Gastroesophageal sphincter (tissue), 3 donors: ENCODE measurements around the gene XXYLT1.

Experiments used
- CTCF ChIP-seq, 4 experiments: fragments of 200-600 bp in 2 of 4; fragments of 450-650 bp in 2 of 4; sonication (generic) in 1 of 4; IDR thresholded peaks; one replicate each; pipeline ENCODE4 v1.5.1; 2017 to 2019; ENCODE audit warnings: antibody characterized with exemption in 4 of 4, mild to moderate bottlenecking in 2 of 4, moderate library complexity in 2 of 4
- POLR2A ChIP-seq, 2 donors: fragments of 450-650 bp; IDR thresholded peaks; one replicate each; pipeline ENCODE4 v1.6.1; 2017; ENCODE audit warnings: antibody characterized with exemption in 2 of 2, mild to moderate bottlenecking in 2 of 2, moderate library complexity in 1 of 2
- POLR2AphosphoS5 ChIP-seq: sonication (generic); formaldehyde crosslinking; IDR thresholded peaks from one replicate; pipeline ENCODE4 v1.6.1; 2017; ENCODE audit warnings: antibody characterized with exemption

DNA sequence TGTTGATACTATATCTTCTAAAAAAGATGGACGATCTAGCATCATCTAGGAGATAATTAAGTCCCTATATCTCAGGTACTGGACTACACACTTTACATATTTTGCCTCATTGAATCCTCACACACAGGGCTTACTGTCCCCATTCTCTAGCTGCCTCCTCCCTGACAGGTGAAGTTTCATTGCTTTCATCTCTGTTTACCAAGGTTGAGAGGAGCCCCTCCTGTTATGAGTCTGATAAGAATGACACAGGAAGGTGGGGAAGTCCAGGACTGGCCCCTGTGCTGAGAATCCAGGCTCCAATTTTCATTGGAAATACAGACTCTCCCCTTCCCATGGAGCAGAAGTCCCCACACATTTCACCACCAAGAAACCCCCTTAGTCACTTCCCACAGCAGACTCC is 105.2 kb downstream of the XXYLT1 start:
- TF ChIP-seq POLR2A (IDR thresholded peaks at IDR 0.05) (no peak), CTCF (IDR thresholded peaks at IDR 0.05) (no peak), POLR2AphosphoS5 (no peak)
